ENCODE measurements around the gene FERMT3. TPM values are rescaled to one million over a fixed set of nuclear protein-coding genes. Genes with fewer than 3 reads are reported as not detected.

FERMT3 gene
- total and polyA plus RNA-seq, 2 donors (not counting 3 experiments of a cell fraction or from before 2014, with no cell fraction given) = 64.4 to 100 TPM

DNA sequence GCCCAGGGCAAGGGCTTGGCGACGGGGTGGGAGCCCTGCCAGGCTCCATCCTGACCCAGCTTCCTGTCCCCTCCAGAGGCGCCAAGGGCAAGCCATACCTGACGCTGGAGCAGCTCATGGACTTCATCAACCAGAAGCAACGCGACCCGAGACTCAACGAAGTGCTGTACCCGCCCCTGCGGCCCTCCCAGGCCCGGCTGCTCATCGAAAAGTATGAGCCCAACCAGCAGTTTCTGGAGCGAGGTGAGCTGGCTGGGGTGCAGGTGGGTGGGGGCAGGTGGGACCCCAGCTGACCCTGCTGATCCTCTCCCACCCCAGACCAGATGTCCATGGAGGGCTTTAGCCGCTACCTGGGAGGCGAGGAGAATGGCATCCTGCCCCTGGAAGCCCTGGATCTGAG is 49.8 kb downstream of the FERMT3 start:
- Histone ChIP-seq H4K20me1 (replicated peaks; ENCODE audit: control insufficient read depth, extremely low read depth, insufficient read depth, low read length) (no peaks in the 10 kb centered on the region), H3K36me3 (ENCODE audit: control insufficient read depth in 2 of 2, extremely low read depth in 1 of 2, insufficient read depth in 2 of 2, low read length in 2 of 2) (peaks cover 15 to 38% of the 10 kb centered on the region in 2 experiments), H2AFZ (ENCODE audit: low read depth, low read length) (no peak overlapping the region), H3K9ac (replicated peaks; ENCODE audit: extremely low read depth, insufficient read depth, low read length) (no peak overlapping the region), H3K9me1 (replicated peaks; ENCODE audit: control insufficient read depth, extremely low read depth, insufficient read depth, low read length) (no peaks in the 10 kb centered on the region), H3K79me2 (ENCODE audit: control insufficient read depth, insufficient read depth, low read length) (peaks cover 32% of the 10 kb centered on the region), H3K4me1 (ENCODE audit: control insufficient read depth, extremely low read depth, insufficient read depth, low read length) (peaks cover 14% of the 10 kb centered on the region), H3K27ac (ENCODE audit: insufficient read depth, low read depth, low read length) (no peak overlapping the region), H3K27me3 (ENCODE audit: control insufficient read depth in 2 of 2, insufficient read depth in 2 of 2, low read length in 2 of 2) (no peaks in the 10 kb centered on the region), H3K4me2 (ENCODE audit: insufficient read depth, low read length) (no peak overlapping the region), H3K9me3 (replicated peaks; ENCODE audit: control insufficient read depth, insufficient read depth, low read length) (no peaks in the 10 kb centered on the region), H3K4me3 (replicated peaks in 1 of 3; ENCODE audit: insufficient read depth in 1 of 3, low read depth in 1 of 3, low read length in 3 of 3) (no peak overlapping the region)
- POLR2A ChIA-PET = no interaction called here
- TF ChIP-seq JUN (IDR thresholded peaks at IDR 0.05; ENCODE audit: borderline replicate concordance, insufficient read depth, insufficient read length, low read depth) (no peak), GATA2 (IDR thresholded peaks at IDR 0.05; ENCODE audit: insufficient read depth, insufficient read length, low read depth, low read length) (no peak), FOS (IDR thresholded peaks at IDR 0.05; ENCODE audit: borderline replicate concordance, insufficient read depth, low read length) (no peak), POLR2A (IDR thresholded peaks at IDR 0.05; ENCODE audit: low read depth, low read length) (no peak), MYC (IDR thresholded peaks at IDR 0.05; ENCODE audit: low read depth, low read length) (no peak), POLR2AphosphoS5 (IDR thresholded peaks at IDR 0.05; ENCODE audit: insufficient read depth, low read depth, low read length) (no peak)
- TF ChIP-seq, protein P1, sequence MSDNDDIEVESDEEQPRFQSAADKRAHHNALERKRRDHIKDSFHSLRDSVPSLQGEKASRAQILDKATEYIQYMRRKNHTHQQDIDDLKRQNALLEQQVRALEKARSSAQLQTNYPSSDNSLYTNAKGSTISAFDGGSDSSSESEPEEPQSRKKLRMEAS (IDR thresholded peaks at IDR 0.05; ENCODE audit: insufficient read depth, insufficient read length) = no peak
- dilution Hi-C loops (cut with MboI; ENCODE audit: extremely low pct_ligation_motif_present, low sequenced_read_pairs) (no loop called here), intact Hi-C loops (cut with micrococcal nuclease) (no loop called here)
- DNase-seq (ENCODE audit: low read depth, low spot score) (no peak), FAIRE-seq (no peak)
- CTCF ChIA-PET = interaction anchor here (0.9 to 1.5 kb wide), 3 partner anchors 13 to 52 kb away, joined by 4 to 5 read pairs (median 4); no protein-coding TSS in a partner anchor
- no TSS peak for BruUV-seq (replicated peaks)

DNA sequence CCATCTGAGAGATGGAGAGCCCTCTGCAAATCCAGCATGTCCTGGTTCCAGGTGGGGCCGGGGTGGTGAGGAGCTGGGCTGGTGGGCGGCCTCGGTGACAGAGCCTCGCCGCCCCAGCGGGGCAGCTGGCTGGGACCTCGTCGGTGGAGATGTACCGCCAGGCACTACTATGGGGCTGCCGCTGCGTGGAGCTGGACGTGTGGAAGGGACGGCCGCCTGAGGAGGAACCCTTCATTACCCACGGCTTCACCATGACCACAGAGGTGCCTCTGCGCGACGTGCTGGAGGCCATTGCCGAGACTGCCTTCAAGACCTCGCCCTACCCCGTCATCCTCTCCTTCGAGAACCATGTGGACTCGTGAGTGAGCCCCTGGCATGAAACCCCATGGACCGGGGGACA is 51.8 kb downstream of the FERMT3 start:
- CTCF ChIA-PET = interaction anchor here (0.7 to 1.1 kb wide), 5 partner anchors 10 to 54 kb away, joined by 3 read pairs; partner anchors contain the start of genes CATSPERZ and FERMT3
- Histone ChIP-seq H3K9ac (replicated peaks; ENCODE audit: extremely low read depth, insufficient read depth, low read length) (no peak overlapping the region), H3K4me3 (replicated peaks in 1 of 3; ENCODE audit: insufficient read depth in 1 of 3, low read depth in 1 of 3, low read length in 3 of 3) (no peak overlapping the region), H4K20me1 (replicated peaks; ENCODE audit: control insufficient read depth, extremely low read depth, insufficient read depth, low read length) (no peaks in the 10 kb centered on the region), H3K9me1 (replicated peaks; ENCODE audit: control insufficient read depth, extremely low read depth, insufficient read depth, low read length) (no peaks in the 10 kb centered on the region), H3K36me3 (ENCODE audit: control insufficient read depth in 2 of 2, extremely low read depth in 1 of 2, insufficient read depth in 2 of 2, low read length in 2 of 2) (peaks cover 16 to 44% of the 10 kb centered on the region in 2 experiments), H2AFZ (ENCODE audit: low read depth, low read length) (no peak overlapping the region), H3K27me3 (ENCODE audit: control insufficient read depth in 2 of 2, insufficient read depth in 2 of 2, low read length in 2 of 2) (no peaks in the 10 kb centered on the region), H3K4me2 (ENCODE audit: insufficient read depth, low read length) (no peak overlapping the region), H3K9me3 (replicated peaks; ENCODE audit: control insufficient read depth, insufficient read depth, low read length) (no peaks in the 10 kb centered on the region), H3K79me2 (ENCODE audit: control insufficient read depth, insufficient read depth, low read length) (peaks cover 14% of the 10 kb centered on the region), H3K4me1 (ENCODE audit: control insufficient read depth, extremely low read depth, insufficient read depth, low read length) (peaks cover 9% of the 10 kb centered on the region), H3K27ac (ENCODE audit: insufficient read depth, low read depth, low read length) (no peak overlapping the region)
- DNase-seq (ENCODE audit: low read depth, low spot score) (no peak), FAIRE-seq (no peak)
- POLR2A ChIA-PET = no interaction called here
- TF ChIP-seq, protein P1 (IDR thresholded peaks at IDR 0.05; ENCODE audit: insufficient read depth, insufficient read length) = no peak
- no TSS peak for BruUV-seq (replicated peaks)
- dilution Hi-C loops (cut with MboI; ENCODE audit: extremely low pct_ligation_motif_present, low sequenced_read_pairs) = no loop called here
- intact Hi-C loops (cut with micrococcal nuclease) = no loop called here

All from endothelial cell of umbilical vein (primary cell).